ENCODE data around the gene EMILIN2. TPM values are rescaled to one million over a fixed set of nuclear protein-coding genes. Genes with fewer than 3 reads are reported as not detected.

The EMILIN2 gene
- total RNA-seq, 1 experiment from 2014 or later, result 20.0 TPM

DNA sequence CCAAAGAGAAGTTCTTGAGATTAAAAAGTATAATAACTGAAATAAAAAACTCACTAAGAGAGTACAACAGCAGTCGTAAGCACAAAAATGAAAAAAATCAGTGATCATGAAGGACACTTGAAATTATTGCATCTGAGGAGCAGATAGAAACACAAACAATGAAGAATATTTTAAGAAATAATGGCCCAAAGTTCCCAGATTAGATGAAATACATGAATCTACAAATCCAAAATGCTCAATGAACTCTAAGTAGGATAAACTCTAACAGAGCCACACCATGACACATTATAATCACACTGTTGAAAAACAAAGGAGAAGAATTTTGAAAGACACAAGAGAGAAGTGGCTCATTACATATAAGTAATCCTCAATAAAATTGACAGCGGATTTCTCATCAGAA lies 31.9 kb upstream of the EMILIN2 start:
- Histone ChIP-seq H3K18ac (ENCODE audit: insufficient read length, low read depth, low read length) (no peak overlapping the region), H3K4ac (ENCODE audit: low read depth, low read length) (no peak overlapping the region), H3K56ac (ENCODE audit: insufficient read length, low read depth, low read length) (no peak overlapping the region), H4K20me1 (ENCODE audit: control insufficient read depth, insufficient read depth, insufficient read length) (no peaks in the 10 kb centered on the region), H3K23ac (ENCODE audit: insufficient read length, low read depth, low read length) (no peak overlapping the region), H3K27ac (ENCODE audit: insufficient read length, low read depth, low read length) (no peak overlapping the region), H2BK15ac (ENCODE audit: low read depth, low read length) (no peak overlapping the region), H2AFZ (ENCODE audit: low read length) (no peak overlapping the region), H3K9ac (ENCODE audit: extremely low read depth, insufficient read length, low read length) (no peak overlapping the region), H4K91ac (ENCODE audit: insufficient read length, low read depth, low read length) (no peak overlapping the region), H4K8ac (replicated peaks; ENCODE audit: insufficient read length, low read depth, low read length) (no peak overlapping the region), H2BK20ac (ENCODE audit: low read depth, low read length, poor library complexity, severe bottlenecking) (no peak overlapping the region), H2AK5ac (ENCODE audit: insufficient read length, low read length) (no peak overlapping the region), H3K27me3 (ENCODE audit: insufficient read depth, low read length) (no peaks in the 10 kb centered on the region), H2BK120ac (ENCODE audit: low read depth, low read length, poor library complexity, severe bottlenecking) (no peak overlapping the region), H3K4me1 (ENCODE audit: insufficient read depth, low read length) (no peaks in the 10 kb centered on the region), H4K5ac (ENCODE audit: insufficient read length, low read depth, low read length) (no peak overlapping the region), H3K14ac (ENCODE audit: insufficient read depth, low read length) (no peak overlapping the region), H3T11ph (ENCODE audit: low read length) (no peak overlapping the region), H3K79me2 (ENCODE audit: insufficient read depth, low read length) (no peaks in the 10 kb centered on the region), H3K79me1 (ENCODE audit: insufficient read depth, low read depth, low read length, poor library complexity, severe bottlenecking) (no peaks in the 10 kb centered on the region), H2BK5ac (ENCODE audit: insufficient read length, low read length) (no peak overlapping the region), H3K23me2 (ENCODE audit: insufficient read length, low read depth, low read length, poor library complexity, severe bottlenecking) (no peaks in the 10 kb centered on the region), H3K9me3 (ENCODE audit: control insufficient read depth, low read depth, low read length) (no peaks in the 10 kb centered on the region), H2BK12ac (ENCODE audit: insufficient read length, low read depth, low read length) (no peak overlapping the region), H3K4me2 (ENCODE audit: insufficient read depth, insufficient read length, low read length) (no peak overlapping the region)
- no peak overlapping the region for H3K4me3 Mint-ChIP-seq
- H3K4me1 Mint-ChIP-seq, result peaks cover 9 to 11% of the 10 kb centered on the region in 2 experiments
- WGBS (ENCODE audit: extremely low coverage, insufficient read length, low lambda C conversion rate), result no CpG with 5 or more reads among the region's 2 CpGs
- no peak overlapping the region for H3K27ac Mint-ChIP-seq
- peaks cover 16 to 50% (median 17%) of the 10 kb centered on the region in 3 experiments for H3K36me3 Mint-ChIP-seq (ENCODE audit: insufficient read depth in 1 of 3, low read depth in 3 of 3)
- H3K27me3 Mint-ChIP-seq (ENCODE audit: low read depth), result no peaks in the 10 kb centered on the region
- H3K9me3 Mint-ChIP-seq, result peaks cover 45 to 48% of the 10 kb centered on the region in 2 experiments
- TF ChIP-seq, protein P1, sequence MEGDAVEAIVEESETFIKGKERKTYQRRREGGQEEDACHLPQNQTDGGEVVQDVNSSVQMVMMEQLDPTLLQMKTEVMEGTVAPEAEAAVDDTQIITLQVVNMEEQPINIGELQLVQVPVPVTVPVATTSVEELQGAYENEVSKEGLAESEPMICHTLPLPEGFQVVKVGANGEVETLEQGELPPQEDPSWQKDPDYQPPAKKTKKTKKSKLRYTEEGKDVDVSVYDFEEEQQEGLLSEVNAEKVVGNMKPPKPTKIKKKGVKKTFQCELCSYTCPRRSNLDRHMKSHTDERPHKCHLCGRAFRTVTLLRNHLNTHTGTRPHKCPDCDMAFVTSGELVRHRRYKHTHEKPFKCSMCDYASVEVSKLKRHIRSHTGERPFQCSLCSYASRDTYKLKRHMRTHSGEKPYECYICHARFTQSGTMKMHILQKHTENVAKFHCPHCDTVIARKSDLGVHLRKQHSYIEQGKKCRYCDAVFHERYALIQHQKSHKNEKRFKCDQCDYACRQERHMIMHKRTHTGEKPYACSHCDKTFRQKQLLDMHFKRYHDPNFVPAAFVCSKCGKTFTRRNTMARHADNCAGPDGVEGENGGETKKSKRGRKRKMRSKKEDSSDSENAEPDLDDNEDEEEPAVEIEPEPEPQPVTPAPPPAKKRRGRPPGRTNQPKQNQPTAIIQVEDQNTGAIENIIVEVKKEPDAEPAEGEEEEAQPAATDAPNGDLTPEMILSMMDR (conservative IDR thresholded peaks at IDR 0.05), result no peak
- no peak for DNase-seq
